K562 (cell line): Measurements from ENCODE around the gene KCNH2. TPM values are rescaled to one million over a fixed set of nuclear protein-coding genes. Genes with fewer than 3 reads are reported as not detected.

Source experiments
- DDX20 ChIP-seq: fragments of 450-650 bp; IDR thresholded peaks from 2 replicates; pipeline ENCODE4 v1.6.1; 2016; ENCODE audit warnings: missing genetic modification characterization, low read depth, mild to moderate bottlenecking, missing compliant biosample characterization, moderate library complexity
- EP400 ChIP-seq: fragments of 450-650 bp; IDR thresholded peaks from 2 replicates; pipeline ENCODE4 v1.6.1; 2017; ENCODE audit warnings: antibody characterized with exemption, mild to moderate bottlenecking, moderate library complexity
- ETV5 ChIP-seq: sonication (generic); formaldehyde crosslinking; IDR thresholded peaks from 2 replicates; pipeline ENCODE4 v1.4.0; 2020; ENCODE audit warnings: low read depth, mild to moderate bottlenecking, missing genetic modification reagents
- FIP1L1 ChIP-seq: fragments of 200-400 bp; formaldehyde crosslinking; IDR thresholded peaks from 2 replicates; pipeline ENCODE4 v1.6.1; 2018; ENCODE audit warnings: mild to moderate bottlenecking, low read depth, low read length; ENCODE audit not compliant: poor library complexity, severe bottlenecking
- HDAC3 ChIP-seq: fragments of 450-650 bp; IDR thresholded peaks from 2 replicates; pipeline ENCODE4 v1.6.1; 2018; ENCODE audit warnings: borderline replicate concordance, mild to moderate bottlenecking, moderate library complexity; ENCODE audit not compliant: partially characterized antibody
- HDGF ChIP-seq: fragments of 450-650 bp; IDR thresholded peaks from 2 replicates; pipeline ENCODE4 v1.6.1; 2016
- KLF16 ChIP-seq: IDR thresholded peaks from 2 replicates; pipeline ENCODE4 v1.6.1; 2016; ENCODE audit warnings: antibody characterized with exemption
- MAZ ChIP-seq, 2 experiments: fragments of 450-650 bp in 1 of 2; sonication (generic) in 1 of 2; formaldehyde crosslinking; IDR thresholded peaks in 1 of 2; conservative IDR thresholded peaks in 1 of 2; 2 replicates each; pipeline versions ENCODE4 v1.4.0 to v1.5.0; 2020; ENCODE audit warnings: mild to moderate bottlenecking in 1 of 2, missing genetic modification reagents in 1 of 2
- MEF2A ChIP-seq: IDR thresholded peaks from 2 replicates; pipeline ENCODE4 v1.6.1; 2011; ENCODE audit warnings: low read depth, mild to moderate bottlenecking, low read length, moderate library complexity; ENCODE audit not compliant: control insufficient read depth
- MTA1 ChIP-seq: fragments of 450-650 bp; IDR thresholded peaks from 2 replicates; pipeline ENCODE4 v1.6.1; 2017; ENCODE audit warnings: borderline replicate concordance
- NFATC3 ChIP-seq: fragments of 450-650 bp; IDR thresholded peaks from 2 replicates; pipeline ENCODE4 v1.6.1; 2017; ENCODE audit warnings: mild to moderate bottlenecking
- NONO ChIP-seq, 2 experiments: fragments of 200-400 bp in 1 of 2; fragments of 450-650 bp in 1 of 2; formaldehyde crosslinking in 1 of 2; IDR thresholded peaks; 2 replicates each; pipeline ENCODE4 v1.6.1; 2017; ENCODE audit warnings: low read depth in 2 of 2, mild to moderate bottlenecking in 2 of 2, moderate library complexity in 2 of 2, low read length in 1 of 2
- OTX1 ChIP-seq: fragments of 450-650 bp; formaldehyde crosslinking; IDR thresholded peaks from 2 replicates; pipeline ENCODE4 v1.4.0; 2022; ENCODE audit warnings: mild to moderate bottlenecking
- PHF8 ChIP-seq: fragments of 200-600 bp; sonication (generic); IDR thresholded peaks from 2 replicates; pipeline ENCODE4 v1.6.1; 2012; ENCODE audit warnings: mixed run types, mild to moderate bottlenecking, inconsistent platforms, low read length, moderate library complexity, borderline replicate concordance
- POU5F1 ChIP-seq: fragments of 150-350 bp; IDR thresholded peaks from 2 replicates; pipeline ENCODE4 v1.6.1; 2014; ENCODE audit warnings: borderline replicate concordance, low read length, low read depth, mild to moderate bottlenecking; ENCODE audit not compliant: partially characterized antibody
- PRMT5 ChIP-seq: sonication (generic); formaldehyde crosslinking; IDR thresholded peaks from 2 replicates; pipeline ENCODE4 v1.5.0; 2020; ENCODE audit warnings: missing genetic modification reagents
- PTRF ChIP-seq: fragments of 450-650 bp; IDR thresholded peaks from 2 replicates; pipeline ENCODE4 v1.6.1; 2016; ENCODE audit warnings: mild to moderate bottlenecking, missing genetic modification characterization, missing compliant biosample characterization
- SMARCE1 ChIP-seq: fragments of 450-650 bp; IDR thresholded peaks from 2 replicates; pipeline ENCODE4 v1.7.1; 2016; ENCODE audit warnings: mild to moderate bottlenecking
- TAL1 ChIP-seq: fragments of 450-650 bp; IDR thresholded peaks from 2 replicates; pipeline ENCODE4 v1.6.1; 2016; ENCODE audit warnings: mild to moderate bottlenecking
- THRAP3 ChIP-seq: fragments of 450-650 bp; IDR thresholded peaks from 2 replicates; pipeline ENCODE4 v1.6.1; 2016; ENCODE audit warnings: mild to moderate bottlenecking, inconsistent platforms, borderline replicate concordance
- ZBTB17 ChIP-seq: fragments of 450-650 bp; formaldehyde crosslinking; IDR thresholded peaks from 2 replicates; pipeline ENCODE4 v1.4.0; 2020; ENCODE audit warnings: mild to moderate bottlenecking
- ZC3H8 ChIP-seq: fragments of 450-650 bp; IDR thresholded peaks from 2 replicates; pipeline ENCODE4 v1.6.1; 2017
- ZNF347 ChIP-seq: fragments of 450-650 bp; formaldehyde crosslinking; IDR thresholded peaks from 2 replicates; pipeline ENCODE4 v1.4.0; 2020; ENCODE audit warnings: low read depth, mild to moderate bottlenecking, moderate library complexity
- ZNF551 ChIP-seq: fragments of 250-450 bp; sonication (Bioruptor Pico); IDR thresholded peaks from 2 replicates; pipeline ENCODE4 v1.5.0; 2021; ENCODE audit warnings: mild to moderate bottlenecking, moderate library complexity
- ZNF586 ChIP-seq: fragments of 450-650 bp; formaldehyde crosslinking; conservative IDR thresholded peaks from 2 replicates; pipeline ENCODE4 v1.4.0; 2020; ENCODE audit warnings: mild to moderate bottlenecking, moderate library complexity
- ZNF644 ChIP-seq: fragments of 200-800 bp; sonication (Bioruptor generic); IDR thresholded peaks from 2 replicates; pipeline ENCODE4 v1.6.1; 2016; ENCODE audit warnings: low read depth, missing genetic modification characterization, missing compliant biosample characterization
- ZNF79 ChIP-seq: fragments of 250-450 bp; sonication (Bioruptor Pico); IDR thresholded peaks from 2 replicates; pipeline ENCODE4 v1.4.0; 2020; ENCODE audit warnings: low read depth, mild to moderate bottlenecking, moderate library complexity
- polyA plus RNA-seq, 8 experiments: library from polyadenylated mRNA; depleted of rRNA in 4 of 8; stranded (reverse) in 5 of 8; unstranded in 3 of 8; fragments of >200 nt; fragmentation: Nextera tagmentation in 2 of 8; fragmentation: Illumina TruSeq in 1 of 8; extraction: Ambion mirVana in 2 of 8; extraction: Trizol in 1 of 8; gene quantifications; 2 replicates each; pipeline versions ENCODE4 v1.2.1 to v1.2.3, GENCODE V29; 2011 to 2014; ENCODE audit warnings: inconsistent platforms in 1 of 8, missing spikeins in 1 of 8
- total RNA-seq, 7 experiments: library from RNA; depleted of rRNA in 6 of 7; stranded (reverse); fragments of >200 nt in 6 of 7; fragmentation: Illumina TruSeq in 2 of 7; extraction: Trizol in 2 of 7; gene quantifications; 2 replicates each; pipeline versions ENCODE4 v1.2.1 to v1.2.3, GENCODE V29; 2011 to 2021; ENCODE audit warnings: low replicate concordance in 1 of 7
- TF ChIP-seq, protein P1 (sequence below): IDR thresholded peaks from 2 replicates; pipeline ENCODE4 v1.6.1; 2014; ENCODE audit warnings: antibody characterized with exemption
- TF ChIP-seq, protein P2 (sequence below), 3 experiments: fragments of 200-800 bp in 1 of 3; sonication (Bioruptor generic) in 1 of 3; sonication (generic) in 1 of 3; formaldehyde crosslinking in 1 of 3; IDR thresholded peaks; 2 replicates each; pipeline versions ENCODE4 v1.6.1 to v1.8.0; 2016 to 2022; ENCODE audit warnings: mild to moderate bottlenecking in 2 of 3, missing compliant biosample characterization in 2 of 3, missing genetic modification characterization in 2 of 3, missing genetic modification reagents in 1 of 3

Gene KCNH2
- total and polyA plus RNA-seq, 9 of the 15 experiments (the other 6 are each of a cell fraction or from before 2014, with no cell fraction given) = 18.1 to 368 (median 218) TPM

DNA sequence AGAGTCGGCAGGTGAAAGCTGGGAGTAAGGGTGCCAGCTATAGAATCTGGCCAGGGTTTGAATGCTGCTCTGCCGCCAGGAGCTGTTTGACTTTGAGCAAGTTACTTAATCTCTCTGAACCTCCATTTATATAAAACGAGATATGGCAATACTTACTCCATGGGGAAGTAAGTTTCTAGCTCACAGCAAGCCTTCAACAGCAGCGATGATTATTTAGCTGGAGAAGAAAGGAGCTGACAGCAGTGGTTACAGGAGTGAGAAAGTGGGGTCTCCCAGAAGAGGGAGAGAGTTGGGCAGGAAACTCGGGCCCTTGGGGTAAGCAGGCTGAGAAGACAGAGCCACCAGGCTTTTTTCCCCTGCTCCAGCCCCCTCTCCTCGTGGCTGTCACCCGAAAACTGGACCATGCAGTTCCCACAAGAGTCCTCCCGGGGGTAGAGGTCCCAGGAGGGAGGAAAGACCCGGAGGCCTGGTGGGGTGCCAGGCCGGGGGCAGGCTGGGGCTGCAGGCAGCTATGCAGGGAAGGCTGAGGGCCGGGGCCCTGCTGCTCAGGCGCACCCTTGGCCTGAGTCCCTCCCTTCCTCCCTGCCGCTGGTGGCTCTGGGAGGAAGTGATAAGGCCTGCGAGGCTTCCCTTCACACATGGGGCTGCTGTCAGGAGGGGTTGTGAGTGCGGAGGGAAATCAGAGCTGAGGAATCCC lies 16.2 kb upstream of the KCNH2 start (continued):
- TF ChIP-seq POU5F1 (no peak), MTA1 (peak; percentile 60; the same call in 1 of the 2 replicates), EP400 (peak; percentile 47; the same call in 1 of the 2 replicates), DDX20 (peak; percentile 74), MAZ (CRISPR knock-in tag; conservative IDR thresholded peaks at IDR 0.05 in 1 of 2, IDR thresholded peaks at IDR 0.05 in 1 of 2) (peak; percentile 94), ZNF644 (tag) (peak; percentile 84), HDAC3 (no peak), ZNF79 (CRISPR knock-in tag) (0 out of 2 replicates have a peak, but pooled peaks have one; percentile 17), PHF8 (peak; percentile 73; the same call in 1 of the 2 replicates), PRMT5 (no peak), PTRF (tag) (peak; percentile 72), ETV5 (peak; percentile 92), OTX1 (peak; percentile 90), NFATC3 (no peak), ZNF551 (CRISPR knock-in tag) (no peak), SMARCE1 (peak; percentile 83), THRAP3 (no peak), HDGF (no peak; the same call in 1 of the 2 replicates), KLF16 (peak; percentile 88), NONO (IDR thresholded peaks at IDR 0.05; ENCODE audit: low read depth in 2 of 2, low read length in 1 of 2) (no peak; a peak in 1 of 4 replicates), ZNF347 (CRISPR knock-in tag) (no peak), ZNF586 (CRISPR knock-in tag) (no peak), MEF2A (no peak), TAL1 (peak; percentile 83), ZBTB17 (CRISPR knock-in tag) (peak; percentile 77), ZC3H8 (no peak), FIP1L1 (no peak)
- TF ChIP-seq, protein P1, sequence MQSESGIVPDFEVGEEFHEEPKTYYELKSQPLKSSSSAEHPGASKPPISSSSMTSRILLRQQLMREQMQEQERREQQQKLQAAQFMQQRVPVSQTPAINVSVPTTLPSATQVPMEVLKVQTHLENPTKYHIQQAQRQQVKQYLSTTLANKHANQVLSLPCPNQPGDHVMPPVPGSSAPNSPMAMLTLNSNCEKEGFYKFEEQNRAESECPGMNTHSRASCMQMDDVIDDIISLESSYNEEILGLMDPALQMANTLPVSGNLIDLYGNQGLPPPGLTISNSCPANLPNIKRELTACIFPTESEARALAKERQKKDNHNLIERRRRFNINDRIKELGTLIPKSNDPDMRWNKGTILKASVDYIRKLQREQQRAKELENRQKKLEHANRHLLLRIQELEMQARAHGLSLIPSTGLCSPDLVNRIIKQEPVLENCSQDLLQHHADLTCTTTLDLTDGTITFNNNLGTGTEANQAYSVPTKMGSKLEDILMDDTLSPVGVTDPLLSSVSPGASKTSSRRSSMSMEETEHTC = peak; percentile 50
- TF ChIP-seq, protein P2, sequence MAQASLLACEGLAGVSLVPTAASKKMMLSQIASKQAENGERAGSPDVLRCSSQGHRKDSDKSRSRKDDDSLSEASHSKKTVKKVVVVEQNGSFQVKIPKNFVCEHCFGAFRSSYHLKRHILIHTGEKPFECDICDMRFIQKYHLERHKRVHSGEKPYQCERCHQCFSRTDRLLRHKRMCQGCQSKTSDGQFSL (CRISPR knock-in tag; IDR thresholded peaks at IDR 0.05) = 0 out of 2 replicates have a peak, but pooled peaks have one; percentile 54
- TF ChIP-seq, protein P2 (tag; IDR thresholded peaks at IDR 0.05) = peak in 1 of 2 experiments; percentile 86; a peak in 2 of 4 replicates
